ENCODE data around the gene CLCA2.

GRCh38 chr1:86395751-86396497 is 28.0 kb upstream of the CLCA2 start, which contains the start of gene ODF2L:
- TF ChIP-seq TAF1 (IDR thresholded peaks at IDR 0.05; ENCODE audit: borderline replicate concordance, insufficient read depth, low read length) (0 out of 2 replicates have a peak, but pooled peaks have one; percentile 37), SIN3A (IDR thresholded peaks at IDR 0.05; ENCODE audit: borderline replicate concordance, insufficient read depth, low read length) (no peak), POLR2AphosphoS5 (IDR thresholded peaks at IDR 0.05; ENCODE audit: low read depth, low read length) (no peak; the same call in 1 of the 2 replicates)
- TF ChIP-seq, protein P1, sequence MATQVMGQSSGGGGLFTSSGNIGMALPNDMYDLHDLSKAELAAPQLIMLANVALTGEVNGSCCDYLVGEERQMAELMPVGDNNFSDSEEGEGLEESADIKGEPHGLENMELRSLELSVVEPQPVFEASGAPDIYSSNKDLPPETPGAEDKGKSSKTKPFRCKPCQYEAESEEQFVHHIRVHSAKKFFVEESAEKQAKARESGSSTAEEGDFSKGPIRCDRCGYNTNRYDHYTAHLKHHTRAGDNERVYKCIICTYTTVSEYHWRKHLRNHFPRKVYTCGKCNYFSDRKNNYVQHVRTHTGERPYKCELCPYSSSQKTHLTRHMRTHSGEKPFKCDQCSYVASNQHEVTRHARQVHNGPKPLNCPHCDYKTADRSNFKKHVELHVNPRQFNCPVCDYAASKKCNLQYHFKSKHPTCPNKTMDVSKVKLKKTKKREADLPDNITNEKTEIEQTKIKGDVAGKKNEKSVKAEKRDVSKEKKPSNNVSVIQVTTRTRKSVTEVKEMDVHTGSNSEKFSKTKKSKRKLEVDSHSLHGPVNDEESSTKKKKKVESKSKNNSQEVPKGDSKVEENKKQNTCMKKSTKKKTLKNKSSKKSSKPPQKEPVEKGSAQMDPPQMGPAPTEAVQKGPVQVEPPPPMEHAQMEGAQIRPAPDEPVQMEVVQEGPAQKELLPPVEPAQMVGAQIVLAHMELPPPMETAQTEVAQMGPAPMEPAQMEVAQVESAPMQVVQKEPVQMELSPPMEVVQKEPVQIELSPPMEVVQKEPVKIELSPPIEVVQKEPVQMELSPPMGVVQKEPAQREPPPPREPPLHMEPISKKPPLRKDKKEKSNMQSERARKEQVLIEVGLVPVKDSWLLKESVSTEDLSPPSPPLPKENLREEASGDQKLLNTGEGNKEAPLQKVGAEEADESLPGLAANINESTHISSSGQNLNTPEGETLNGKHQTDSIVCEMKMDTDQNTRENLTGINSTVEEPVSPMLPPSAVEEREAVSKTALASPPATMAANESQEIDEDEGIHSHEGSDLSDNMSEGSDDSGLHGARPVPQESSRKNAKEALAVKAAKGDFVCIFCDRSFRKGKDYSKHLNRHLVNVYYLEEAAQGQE (IDR thresholded peaks at IDR 0.05; ENCODE audit: insufficient read depth in 1 of 2, low read depth in 2 of 2, low read length in 2 of 2), result no peak

Data from PFSK-1 (cell line).